K562 (cell line): ENCODE measurements around the gene TP53BP2.

Source experiments
- GABPA ChIP-seq: fragments of 200-800 bp; sonication (Bioruptor generic); conservative IDR thresholded peaks from 2 replicates; pipeline ENCODE4 v1.6.1; 2016; ENCODE audit warnings: low read depth, missing genetic modification characterization, missing compliant biosample characterization
- IRF2 ChIP-seq: sonication (generic); formaldehyde crosslinking; IDR thresholded peaks from 2 replicates; pipeline ENCODE4 v1.8.1; 2022; ENCODE audit warnings: mild to moderate bottlenecking, missing genetic modification reagents
- MTA3 ChIP-seq: fragments of 450-650 bp; formaldehyde crosslinking; IDR thresholded peaks from 2 replicates; pipeline ENCODE4 v1.6.1; 2017; ENCODE audit warnings: mild to moderate bottlenecking, borderline replicate concordance
- POLR2A ChIP-seq: fragments of 450-650 bp; conservative IDR thresholded peaks from 2 replicates; pipeline ENCODE4 v1.6.1; 2016
- SMC3 ChIP-seq: conservative IDR thresholded peaks from 2 replicates; pipeline ENCODE4 v1.6.1; 2011; ENCODE audit warnings: low read depth, low read length, improper control_type of control experiment; ENCODE audit not compliant: insufficient read depth
- TRIM28 ChIP-seq: fragments of 450-650 bp; IDR thresholded peaks from 2 replicates; pipeline ENCODE4 v1.6.1; 2017
- U2AF1 ChIP-seq: fragments of 200-400 bp; formaldehyde crosslinking; optimal IDR thresholded peaks from 2 replicates; pipeline ENCODE3; 2017; ENCODE audit warnings: mild to moderate bottlenecking, low read depth, low read length, moderate library complexity
- ZC3H11A ChIP-seq: IDR thresholded peaks from 2 replicates; pipeline ENCODE4 v1.6.1; 2012; ENCODE audit warnings: low read depth, low read length, improper control_type of control experiment
- TF ChIP-seq, protein P1 (sequence below): fragments of 250-450 bp; sonication (Bioruptor Pico); IDR thresholded peaks from 2 replicates; pipeline ENCODE4 v1.6.1; 2021; ENCODE audit warnings: mild to moderate bottlenecking
- TF ChIP-seq, protein P2 (sequence below), 3 experiments: IDR thresholded peaks in 2 of 3; conservative IDR thresholded peaks in 1 of 3; 2 replicates each; pipeline ENCODE4 v1.5.1; 2011 to 2012; ENCODE audit warnings: low read length in 3 of 3, mild to moderate bottlenecking in 3 of 3, control low read depth in 2 of 3, improper control_type of control experiment in 1 of 3, inconsistent platforms in 1 of 3, low read depth in 1 of 3, mixed read lengths in 1 of 3, moderate library complexity in 1 of 3; ENCODE audit not compliant: insufficient read depth in 2 of 3
- TF ChIP-seq, protein P3 (sequence below): fragments of 200-600 bp; sonication (generic); IDR thresholded peaks from one replicate; pipeline ENCODE4 v1.6.1; 2012; ENCODE audit warnings: mild to moderate bottlenecking, low read depth, low read length, inconsistent platforms
- TF ChIP-seq, protein P4 (sequence below): fragments of 250-450 bp; sonication (Bioruptor Pico); IDR thresholded peaks from 2 replicates; pipeline ENCODE4 v1.5.0; 2021; ENCODE audit warnings: mild to moderate bottlenecking, borderline replicate concordance

DNA sequence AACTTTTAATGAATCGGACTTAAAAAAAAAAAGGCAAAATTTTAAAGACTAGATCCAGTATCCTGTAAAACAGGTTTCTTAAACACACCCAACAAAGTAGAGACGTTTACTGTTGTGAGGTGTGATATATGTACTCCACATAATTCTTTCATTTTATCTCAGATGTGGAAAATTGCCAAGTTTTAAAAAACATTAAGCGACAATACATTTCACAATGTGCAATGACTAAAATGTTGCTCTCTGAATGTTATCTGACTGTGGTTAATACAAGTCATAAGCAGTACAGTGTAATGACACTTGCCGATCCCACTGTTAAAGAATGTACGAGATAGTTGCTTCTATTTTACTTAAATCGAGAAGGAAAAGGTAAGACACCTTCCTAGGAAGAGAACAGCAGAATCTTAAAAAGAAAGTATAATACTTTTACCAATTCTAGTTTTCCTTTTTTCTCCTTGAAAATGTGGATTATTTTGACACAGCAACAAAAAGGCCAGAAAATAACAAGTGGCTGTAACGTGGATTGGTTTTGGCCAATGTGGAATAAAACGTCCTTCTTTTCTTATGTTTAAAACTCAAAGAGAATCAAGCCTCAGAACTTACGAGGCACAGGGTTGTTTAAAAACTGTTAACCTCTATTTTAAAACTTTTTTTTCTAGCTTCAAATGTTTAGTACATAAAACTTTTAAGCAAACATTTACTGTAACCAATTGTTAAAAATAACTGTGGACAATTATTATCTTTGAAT is 51.4 kb downstream of the TP53BP2 start:
- TF ChIP-seq, protein P1, sequence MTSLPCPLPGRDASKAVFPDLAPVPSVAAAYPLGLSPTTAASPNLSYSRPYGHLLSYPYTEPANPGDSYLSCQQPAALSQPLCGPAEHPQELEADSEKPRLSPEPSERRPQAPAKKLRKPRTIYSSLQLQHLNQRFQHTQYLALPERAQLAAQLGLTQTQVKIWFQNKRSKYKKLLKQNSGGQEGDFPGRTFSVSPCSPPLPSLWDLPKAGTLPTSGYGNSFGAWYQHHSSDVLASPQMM, result no peak
- TF ChIP-seq POLR2A (no peak), TRIM28 (no peak), GABPA (tag) (no peak), MTA3 (no peak), U2AF1 (no peak), ZC3H11A (no peak), SMC3 (no peak), IRF2 (CRISPR knock-in tag) (no peak)
- TF ChIP-seq, protein P2, sequence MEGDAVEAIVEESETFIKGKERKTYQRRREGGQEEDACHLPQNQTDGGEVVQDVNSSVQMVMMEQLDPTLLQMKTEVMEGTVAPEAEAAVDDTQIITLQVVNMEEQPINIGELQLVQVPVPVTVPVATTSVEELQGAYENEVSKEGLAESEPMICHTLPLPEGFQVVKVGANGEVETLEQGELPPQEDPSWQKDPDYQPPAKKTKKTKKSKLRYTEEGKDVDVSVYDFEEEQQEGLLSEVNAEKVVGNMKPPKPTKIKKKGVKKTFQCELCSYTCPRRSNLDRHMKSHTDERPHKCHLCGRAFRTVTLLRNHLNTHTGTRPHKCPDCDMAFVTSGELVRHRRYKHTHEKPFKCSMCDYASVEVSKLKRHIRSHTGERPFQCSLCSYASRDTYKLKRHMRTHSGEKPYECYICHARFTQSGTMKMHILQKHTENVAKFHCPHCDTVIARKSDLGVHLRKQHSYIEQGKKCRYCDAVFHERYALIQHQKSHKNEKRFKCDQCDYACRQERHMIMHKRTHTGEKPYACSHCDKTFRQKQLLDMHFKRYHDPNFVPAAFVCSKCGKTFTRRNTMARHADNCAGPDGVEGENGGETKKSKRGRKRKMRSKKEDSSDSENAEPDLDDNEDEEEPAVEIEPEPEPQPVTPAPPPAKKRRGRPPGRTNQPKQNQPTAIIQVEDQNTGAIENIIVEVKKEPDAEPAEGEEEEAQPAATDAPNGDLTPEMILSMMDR (IDR thresholded peaks at IDR 0.05 in 2 of 3, conservative IDR thresholded peaks at IDR 0.05 in 1 of 3; ENCODE audit: insufficient read depth in 2 of 3, low read depth in 1 of 3, low read length in 3 of 3), result no peak
- TF ChIP-seq, protein P3, sequence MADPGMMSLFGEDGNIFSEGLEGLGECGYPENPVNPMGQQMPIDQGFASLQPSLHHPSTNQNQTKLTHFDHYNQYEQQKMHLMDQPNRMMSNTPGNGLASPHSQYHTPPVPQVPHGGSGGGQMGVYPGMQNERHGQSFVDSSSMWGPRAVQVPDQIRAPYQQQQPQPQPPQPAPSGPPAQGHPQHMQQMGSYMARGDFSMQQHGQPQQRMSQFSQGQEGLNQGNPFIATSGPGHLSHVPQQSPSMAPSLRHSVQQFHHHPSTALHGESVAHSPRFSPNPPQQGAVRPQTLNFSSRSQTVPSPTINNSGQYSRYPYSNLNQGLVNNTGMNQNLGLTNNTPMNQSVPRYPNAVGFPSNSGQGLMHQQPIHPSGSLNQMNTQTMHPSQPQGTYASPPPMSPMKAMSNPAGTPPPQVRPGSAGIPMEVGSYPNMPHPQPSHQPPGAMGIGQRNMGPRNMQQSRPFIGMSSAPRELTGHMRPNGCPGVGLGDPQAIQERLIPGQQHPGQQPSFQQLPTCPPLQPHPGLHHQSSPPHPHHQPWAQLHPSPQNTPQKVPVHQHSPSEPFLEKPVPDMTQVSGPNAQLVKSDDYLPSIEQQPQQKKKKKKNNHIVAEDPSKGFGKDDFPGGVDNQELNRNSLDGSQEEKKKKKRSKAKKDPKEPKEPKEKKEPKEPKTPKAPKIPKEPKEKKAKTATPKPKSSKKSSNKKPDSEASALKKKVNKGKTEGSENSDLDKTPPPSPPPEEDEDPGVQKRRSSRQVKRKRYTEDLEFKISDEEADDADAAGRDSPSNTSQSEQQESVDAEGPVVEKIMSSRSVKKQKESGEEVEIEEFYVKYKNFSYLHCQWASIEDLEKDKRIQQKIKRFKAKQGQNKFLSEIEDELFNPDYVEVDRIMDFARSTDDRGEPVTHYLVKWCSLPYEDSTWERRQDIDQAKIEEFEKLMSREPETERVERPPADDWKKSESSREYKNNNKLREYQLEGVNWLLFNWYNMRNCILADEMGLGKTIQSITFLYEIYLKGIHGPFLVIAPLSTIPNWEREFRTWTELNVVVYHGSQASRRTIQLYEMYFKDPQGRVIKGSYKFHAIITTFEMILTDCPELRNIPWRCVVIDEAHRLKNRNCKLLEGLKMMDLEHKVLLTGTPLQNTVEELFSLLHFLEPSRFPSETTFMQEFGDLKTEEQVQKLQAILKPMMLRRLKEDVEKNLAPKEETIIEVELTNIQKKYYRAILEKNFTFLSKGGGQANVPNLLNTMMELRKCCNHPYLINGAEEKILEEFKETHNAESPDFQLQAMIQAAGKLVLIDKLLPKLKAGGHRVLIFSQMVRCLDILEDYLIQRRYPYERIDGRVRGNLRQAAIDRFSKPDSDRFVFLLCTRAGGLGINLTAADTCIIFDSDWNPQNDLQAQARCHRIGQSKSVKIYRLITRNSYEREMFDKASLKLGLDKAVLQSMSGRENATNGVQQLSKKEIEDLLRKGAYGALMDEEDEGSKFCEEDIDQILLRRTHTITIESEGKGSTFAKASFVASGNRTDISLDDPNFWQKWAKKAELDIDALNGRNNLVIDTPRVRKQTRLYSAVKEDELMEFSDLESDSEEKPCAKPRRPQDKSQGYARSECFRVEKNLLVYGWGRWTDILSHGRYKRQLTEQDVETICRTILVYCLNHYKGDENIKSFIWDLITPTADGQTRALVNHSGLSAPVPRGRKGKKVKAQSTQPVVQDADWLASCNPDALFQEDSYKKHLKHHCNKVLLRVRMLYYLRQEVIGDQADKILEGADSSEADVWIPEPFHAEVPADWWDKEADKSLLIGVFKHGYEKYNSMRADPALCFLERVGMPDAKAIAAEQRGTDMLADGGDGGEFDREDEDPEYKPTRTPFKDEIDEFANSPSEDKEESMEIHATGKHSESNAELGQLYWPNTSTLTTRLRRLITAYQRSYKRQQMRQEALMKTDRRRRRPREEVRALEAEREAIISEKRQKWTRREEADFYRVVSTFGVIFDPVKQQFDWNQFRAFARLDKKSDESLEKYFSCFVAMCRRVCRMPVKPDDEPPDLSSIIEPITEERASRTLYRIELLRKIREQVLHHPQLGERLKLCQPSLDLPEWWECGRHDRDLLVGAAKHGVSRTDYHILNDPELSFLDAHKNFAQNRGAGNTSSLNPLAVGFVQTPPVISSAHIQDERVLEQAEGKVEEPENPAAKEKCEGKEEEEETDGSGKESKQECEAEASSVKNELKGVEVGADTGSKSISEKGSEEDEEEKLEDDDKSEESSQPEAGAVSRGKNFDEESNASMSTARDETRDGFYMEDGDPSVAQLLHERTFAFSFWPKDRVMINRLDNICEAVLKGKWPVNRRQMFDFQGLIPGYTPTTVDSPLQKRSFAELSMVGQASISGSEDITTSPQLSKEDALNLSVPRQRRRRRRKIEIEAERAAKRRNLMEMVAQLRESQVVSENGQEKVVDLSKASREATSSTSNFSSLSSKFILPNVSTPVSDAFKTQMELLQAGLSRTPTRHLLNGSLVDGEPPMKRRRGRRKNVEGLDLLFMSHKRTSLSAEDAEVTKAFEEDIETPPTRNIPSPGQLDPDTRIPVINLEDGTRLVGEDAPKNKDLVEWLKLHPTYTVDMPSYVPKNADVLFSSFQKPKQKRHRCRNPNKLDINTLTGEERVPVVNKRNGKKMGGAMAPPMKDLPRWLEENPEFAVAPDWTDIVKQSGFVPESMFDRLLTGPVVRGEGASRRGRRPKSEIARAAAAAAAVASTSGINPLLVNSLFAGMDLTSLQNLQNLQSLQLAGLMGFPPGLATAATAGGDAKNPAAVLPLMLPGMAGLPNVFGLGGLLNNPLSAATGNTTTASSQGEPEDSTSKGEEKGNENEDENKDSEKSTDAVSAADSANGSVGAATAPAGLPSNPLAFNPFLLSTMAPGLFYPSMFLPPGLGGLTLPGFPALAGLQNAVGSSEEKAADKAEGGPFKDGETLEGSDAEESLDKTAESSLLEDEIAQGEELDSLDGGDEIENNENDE, result no peak
- TF ChIP-seq, protein P4, sequence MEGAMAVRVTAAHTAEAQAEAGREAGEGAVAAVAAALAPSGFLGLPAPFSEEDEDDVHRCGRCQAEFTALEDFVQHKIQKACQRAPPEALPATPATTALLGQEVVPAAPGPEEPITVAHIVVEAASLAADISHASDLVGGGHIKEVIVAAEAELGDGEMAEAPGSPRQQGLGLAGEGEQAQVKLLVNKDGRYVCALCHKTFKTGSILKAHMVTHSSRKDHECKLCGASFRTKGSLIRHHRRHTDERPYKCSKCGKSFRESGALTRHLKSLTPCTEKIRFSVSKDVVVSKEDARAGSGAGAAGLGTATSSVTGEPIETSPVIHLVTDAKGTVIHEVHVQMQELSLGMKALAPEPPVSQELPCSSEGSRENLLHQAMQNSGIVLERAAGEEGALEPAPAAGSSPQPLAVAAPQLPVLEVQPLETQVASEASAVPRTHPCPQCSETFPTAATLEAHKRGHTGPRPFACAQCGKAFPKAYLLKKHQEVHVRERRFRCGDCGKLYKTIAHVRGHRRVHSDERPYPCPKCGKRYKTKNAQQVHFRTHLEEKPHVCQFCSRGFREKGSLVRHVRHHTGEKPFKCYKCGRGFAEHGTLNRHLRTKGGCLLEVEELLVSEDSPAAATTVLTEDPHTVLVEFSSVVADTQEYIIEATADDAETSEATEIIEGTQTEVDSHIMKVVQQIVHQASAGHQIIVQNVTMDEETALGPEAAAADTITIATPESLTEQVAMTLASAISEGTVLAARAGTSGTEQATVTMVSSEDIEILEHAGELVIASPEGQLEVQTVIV, result no peak
